Measurements from ENCODE around the gene HS3ST4. TPM values are rescaled to one million over a fixed set of nuclear protein-coding genes. Genes with fewer than 3 reads are reported as not detected.

Gene HS3ST4
- total RNA-seq, 1 donor from 2014 or later, result not detected

- H3K9me3 Mint-ChIP-seq, result peaks cover 2% of the 10 kb centered on the region
- no peak for TF ChIP-seq CTCF (IDR thresholded peaks at IDR 0.05)
- CTCF ChIA-PET, result no interaction called here
- H3K27me3 Mint-ChIP-seq, result peaks cover 3% of the 10 kb centered on the region
- no peak overlapping the region for H3K27ac Mint-ChIP-seq
- intact Hi-C loops (cut with micrococcal nuclease), result no loop called here
- ATAC-seq (ENCODE audit: low read depth) (no peak), DNase-seq (no peak)
- H3K4me1 Mint-ChIP-seq, result no peaks in the 10 kb centered on the region
- H3K4me3 Mint-ChIP-seq, result no peak overlapping the region
- H3K36me3 Mint-ChIP-seq (ENCODE audit: low read depth), result no peaks in the 10 kb centered on the region
- POLR2A ChIA-PET, result no interaction called here
Observed at GRCh38 chr16:25875956-25876598, 184.3 kb downstream of the HS3ST4 start.

GRCh38 chr16:25877103-25877502, 185.3 kb downstream of the HS3ST4 start:
- Mint-ChIP-seq H3K4me3 (no peak overlapping the region), H3K27me3 (peaks cover 3% of the 10 kb centered on the region), H3K4me1 (no peaks in the 10 kb centered on the region), H3K27ac (no peak overlapping the region), H3K36me3 (ENCODE audit: low read depth) (no peaks in the 10 kb centered on the region), H3K9me3 (peaks cover 2% of the 10 kb centered on the region)
- ChIA-PET POLR2A (no interaction called here), CTCF (no interaction called here)
- TF ChIP-seq CTCF (IDR thresholded peaks at IDR 0.05), result no peak
- DNase-seq, result no peak
- intact Hi-C loops (cut with micrococcal nuclease), result no loop called here
- ATAC-seq (ENCODE audit: low read depth), result no peak

- H3K4me3 Mint-ChIP-seq, result no peak overlapping the region
- peaks cover 10% of the 10 kb centered on the region for H3K9me3 Mint-ChIP-seq
- CTCF ChIA-PET, result no interaction called here
- intact Hi-C loops (cut with micrococcal nuclease), result no loop called here
- POLR2A ChIA-PET, result no interaction called here
- DNase-seq, result no peak
- H3K27me3 Mint-ChIP-seq, result no peaks in the 10 kb centered on the region
- ATAC-seq (ENCODE audit: low read depth), result no peak
- H3K27ac Mint-ChIP-seq, result no peak overlapping the region
- TF ChIP-seq CTCF (IDR thresholded peaks at IDR 0.05), result no peak
- no peaks in the 10 kb centered on the region for H3K36me3 Mint-ChIP-seq (ENCODE audit: low read depth)
- H3K4me1 Mint-ChIP-seq, result no peaks in the 10 kb centered on the region
Observed at GRCh38 chr16:25886598-25886997, 194.8 kb downstream of the HS3ST4 start.

- POLR2A ChIA-PET, result no interaction called here
- ATAC-seq (ENCODE audit: low read depth) (no peak), DNase-seq (no peak)
- CTCF ChIA-PET, result no interaction called here
- no peaks in the 10 kb centered on the region for H3K27me3 Mint-ChIP-seq
- intact Hi-C loops (cut with micrococcal nuclease), result no loop called here
- peaks cover 10% of the 10 kb centered on the region for H3K9me3 Mint-ChIP-seq
- no peak overlapping the region for H3K4me3 Mint-ChIP-seq
- no peaks in the 10 kb centered on the region for H3K36me3 Mint-ChIP-seq (ENCODE audit: low read depth)
- H3K27ac Mint-ChIP-seq, result no peak overlapping the region
- H3K4me1 Mint-ChIP-seq, result no peaks in the 10 kb centered on the region
- TF ChIP-seq CTCF (IDR thresholded peaks at IDR 0.05), result no peak
Observed at GRCh38 chr16:25888868-25889267, 197.1 kb downstream of the HS3ST4 start.

- intact Hi-C loops (cut with micrococcal nuclease), result no loop called here
- peaks cover 9% of the 10 kb centered on the region for H3K9me3 Mint-ChIP-seq
- H3K4me3 Mint-ChIP-seq, result no peak overlapping the region
Observed at GRCh38 chr16:25893332-25893731, 201.6 kb downstream of the HS3ST4 start.

More at GRCh38 chr16:25893332-25893731, 201.6 kb downstream of the HS3ST4 start:
- no peak for ATAC-seq (ENCODE audit: low read depth)
- no peak for DNase-seq
- no peak for TF ChIP-seq CTCF (IDR thresholded peaks at IDR 0.05)
- Mint-ChIP-seq H3K4me1 (no peaks in the 10 kb centered on the region), H3K27me3 (peaks cover 7% of the 10 kb centered on the region), H3K36me3 (ENCODE audit: low read depth) (no peaks in the 10 kb centered on the region), H3K27ac (no peak overlapping the region)
- POLR2A ChIA-PET, result no interaction called here
- CTCF ChIA-PET, result no interaction called here
